Left renal cortex interstitium (tissue), 4 donors: ENCODE data around the gene ARID1B. TPM values are rescaled to one million over a fixed set of nuclear protein-coding genes. Genes with fewer than 3 reads are reported as not detected.
"Not testable (repeated sequence)": the region's sequence is repeated elsewhere in the genome, so short reads cannot be mapped to it uniquely, and the experiment has no call there.

Source experiments
- DNase-seq, 4 donors: peaks; one replicate each; pipeline ENCODE4 v3.0.0-alpha.2; 2013; ENCODE audit warnings: low read depth in 4 of 4, low spot score in 2 of 4, missing footprints in 1 of 4
- polyA plus RNA-seq, 4 donors: library from polyadenylated mRNA; unstranded; fragments of 120-200 nt; gene quantifications; one replicate each; pipeline ENCODE4 v1.2.1, GENCODE V29; 2013; ENCODE audit not compliant: insufficient read length in 4 of 4

The ARID1B gene
- polyA plus RNA-seq, 4 donors = 68.2 to 91.4 (median 76.9) TPM

- DNase-seq = no peak
These were observed 150.9 kb downstream of the ARID1B start for GRCh38 chr6:156928126-156928525.

- DNase-seq = no peak
These were observed 151.8 kb downstream of the ARID1B start for GRCh38 chr6:156928972-156929371.

GRCh38 chr6:156931283-156931682, 154.1 kb downstream of the ARID1B start:
- no peak for DNase-seq

- no peak for DNase-seq
These were observed 156.3 kb downstream of the ARID1B start for GRCh38 chr6:156933201-156934068.

- DNase-seq = no peak
These were observed 156.9 kb downstream of the ARID1B start for GRCh38 chr6:156934069-156934460.

GRCh38 chr6:156935000-156935399, 157.8 kb downstream of the ARID1B start:
- no peak for DNase-seq

- no peak for DNase-seq
These were observed 161.0 kb downstream of the ARID1B start for GRCh38 chr6:156938143-156938542.

GRCh38 chr6:156940221-156940620, 163.0 kb downstream of the ARID1B start:
- no peak for DNase-seq

- no peak for DNase-seq
These were observed 165.1 kb downstream of the ARID1B start for GRCh38 chr6:156942266-156942665.

GRCh38 chr6:156943166-156943565, 166.0 kb downstream of the ARID1B start:
- no peak for DNase-seq

- no peak for DNase-seq
These were observed 166.6 kb downstream of the ARID1B start for GRCh38 chr6:156943816-156944215.

- no peak for DNase-seq
These were observed 167.2 kb downstream of the ARID1B start for GRCh38 chr6:156944412-156944811.

- DNase-seq = not testable (repeated sequence)
These were observed 168.6 kb downstream of the ARID1B start for GRCh38 chr6:156945789-156946172.

- DNase-seq = no peak
These were observed 169.3 kb downstream of the ARID1B start for GRCh38 chr6:156946370-156946936.

GRCh38 chr6:156948277-156948676, 171.1 kb downstream of the ARID1B start:
- DNase-seq = no peak

- DNase-seq = no peak
These were observed 171.6 kb downstream of the ARID1B start for GRCh38 chr6:156948807-156949206.

GRCh38 chr6:156949376-156949775, 172.2 kb downstream of the ARID1B start:
- no peak for DNase-seq

GRCh38 chr6:156950084-156950483, 172.9 kb downstream of the ARID1B start:
- DNase-seq = no peak

- DNase-seq = no peak
These were observed 173.4 kb downstream of the ARID1B start for GRCh38 chr6:156950531-156950930.

GRCh38 chr6:156952401-156952800, 175.2 kb downstream of the ARID1B start:
- no peak for DNase-seq

GRCh38 chr6:156953127-156953478, 175.9 kb downstream of the ARID1B start:
- DNase-seq = no peak

GRCh38 chr6:156953479-156954146, 176.4 kb downstream of the ARID1B start:
- DNase-seq = peak; percentile 74 to 90 (median 86)
